HCT116 (cell line): ENCODE results near the gene NFATC2IP. TPM values are rescaled to one million over a fixed set of nuclear protein-coding genes. Genes with fewer than 3 reads are reported as not detected.

Experiments
- ATAC-seq: fragments of 200-7000 bp; cut with Tn5 transposase; 2 replicates; pipeline ENCODE4 v1.9.1; 2020; ENCODE audit warnings: mild to moderate bottlenecking, moderate library complexity
- BruUV-seq: library from RNA; stranded (reverse); fragments of 400-500 nt; replicated peaks from 2 replicates; lab custom pipeline; 2021; lab: Mats Ljungman, UMichigan
- CTCF ChIA-PET: fragments of 300-600 bp; sonication (Branson Sonifier 250); formaldehyde crosslinking; loops from one replicate; lab custom pipeline; 2021; ENCODE audit warnings: antibody characterized with exemption; lab: Charles Lee
- POLR2A ChIA-PET: fragments of 300-600, 350-600 bp; sonication (Branson Sonifier 250); formaldehyde crosslinking; loops from one replicate; lab custom pipeline; 2021; ENCODE audit warnings: antibody characterized with exemption; lab: Charles Lee
- RAD21 ChIA-PET, 2 experiments: fragments of 300-600 bp; sonication (Branson Sonifier 250); formaldehyde crosslinking; loops; one replicate each; lab custom pipeline; 2023; ENCODE audit warnings: low total read pairs in 2 of 2; ENCODE audit not compliant: uncharacterized antibody in 2 of 2, unreplicated experiment in 2 of 2, low non-redundant PET in 1 of 2; lab: Charles Lee
- DNase-seq: peaks from one replicate; pipeline ENCODE4 v3.0.0-alpha.2; 2010; ENCODE audit warnings: low read depth, low spot score
- H2AFZ ChIP-seq: fragments of 200-600 bp; shearing (Covaris generic), sonication (generic); 2 replicates; pipeline ENCODE4 v1.6.1; 2017; ENCODE audit warnings: low read depth, mixed run types, mixed read lengths, antibody characterized with exemption, low read length; ENCODE audit not compliant: poor library complexity, severe bottlenecking
- H3K27ac ChIP-seq: 2 replicates; pipeline ENCODE4 v1.5.1; 2012; ENCODE audit warnings: low read depth, low read length
- H3K27me3 ChIP-seq: fragments of 200-600 bp; sonication (generic); 2 replicates; pipeline ENCODE4 v1.6.1; 2016; ENCODE audit warnings: mixed run types, low read length, mixed read lengths; ENCODE audit not compliant: insufficient read depth
- H3K36me3 ChIP-seq, 2 experiments: fragments of 200-500 bp in 1 of 2; fragments of 200-600 bp in 1 of 2; sonication (Bioruptor generic) in 1 of 2; sonication (generic) in 1 of 2; 2 replicates each; pipeline versions ENCODE4 v1.5.1 to v1.6.1; 2014 to 2016; ENCODE audit warnings: low read length in 2 of 2, inconsistent platforms in 1 of 2, mixed read lengths in 1 of 2, mixed run types in 1 of 2; ENCODE audit not compliant: insufficient read depth in 2 of 2, control insufficient read depth in 1 of 2
- H3K4me1 ChIP-seq, 2 experiments: fragments of 200-600 bp in 1 of 2; sonication (generic) in 1 of 2; 2 replicates each; pipeline versions ENCODE4 v1.5.1 to v1.6.1; 2012 to 2017; ENCODE audit warnings: low read length in 2 of 2, inconsistent platforms in 1 of 2, mild to moderate bottlenecking in 1 of 2, mixed read lengths in 1 of 2, mixed run types in 1 of 2, moderate library complexity in 1 of 2; ENCODE audit not compliant: insufficient read depth in 2 of 2, control insufficient read depth in 1 of 2
- H3K4me2 ChIP-seq: fragments of 200-600 bp; sonication (generic); 2 replicates; pipeline ENCODE4 v1.6.1; 2017; ENCODE audit warnings: mixed run types, low read length, mixed read lengths
- H3K4me3 ChIP-seq, 2 experiments: fragments of 200-600 bp in 1 of 2; sonication (generic) in 1 of 2; replicated peaks in 1 of 2; 2 replicates each; pipeline ENCODE4 v1.5.1; 2011 to 2016; ENCODE audit warnings: low read length in 2 of 2, control low read depth in 1 of 2, low read depth in 1 of 2, mild to moderate bottlenecking in 1 of 2, mixed read lengths in 1 of 2, mixed run types in 1 of 2
- H3K79me2 ChIP-seq: fragments of 200-600 bp; sonication (generic); 2 replicates; pipeline ENCODE4 v1.6.1; 2017; ENCODE audit warnings: mild to moderate bottlenecking, mixed run types, low read length, moderate library complexity, mixed read lengths; ENCODE audit not compliant: insufficient read depth
- H3K9ac ChIP-seq: fragments of 200-600 bp; sonication (generic); 2 replicates; pipeline ENCODE4 v1.6.1; 2016; ENCODE audit warnings: low read length, mixed read lengths
- H3K9me2 ChIP-seq: fragments of 200-600 bp; sonication (generic), shearing (Covaris generic); 2 replicates; pipeline ENCODE4 v1.6.1; 2017; ENCODE audit warnings: mixed run types, mild to moderate bottlenecking, moderate library complexity; ENCODE audit not compliant: insufficient read depth
- H3K9me3 ChIP-seq, 2 experiments: fragments of 200-500 bp in 1 of 2; fragments of 200-600 bp in 1 of 2; sonication (Bioruptor generic) in 1 of 2; sonication (generic) in 1 of 2; 2 replicates each; pipeline ENCODE4 v1.6.1; 2014 to 2017; ENCODE audit warnings: low read length in 2 of 2, mixed read lengths in 2 of 2, inconsistent platforms in 1 of 2, low read depth in 1 of 2, mild to moderate bottlenecking in 1 of 2, mixed run types in 1 of 2, moderate library complexity in 1 of 2; ENCODE audit not compliant: control insufficient read depth in 1 of 2, insufficient read depth in 1 of 2
- H4K20me1 ChIP-seq: fragments of 200-600 bp; sonication (generic), shearing (Covaris generic); 2 replicates; pipeline ENCODE4 v1.6.1; 2017; ENCODE audit warnings: mixed run types, mild to moderate bottlenecking, moderate library complexity; ENCODE audit not compliant: insufficient read depth
- ATF3 ChIP-seq: IDR thresholded peaks from 2 replicates; pipeline ENCODE4 v1.6.1; 2012
- CEBPB ChIP-seq: IDR thresholded peaks from 2 replicates; pipeline ENCODE4 v1.6.1; 2012; ENCODE audit warnings: low read depth
- CTCF ChIP-seq, 3 experiments: fragments of 200-600 bp in 1 of 3; sonication (generic) in 1 of 3; IDR thresholded peaks in 2 of 3; conservative IDR thresholded peaks in 1 of 3; 2 replicates each; pipeline ENCODE4 v1.5.1; 2012 to 2017; ENCODE audit warnings: low read depth in 2 of 3, low read length in 2 of 3, antibody characterized with exemption in 1 of 3, borderline replicate concordance in 1 of 3, control low read depth in 1 of 3, mild to moderate bottlenecking in 1 of 3, mixed read lengths in 1 of 3, mixed run types in 1 of 3, moderate library complexity in 1 of 3; ENCODE audit not compliant: insufficient read depth in 1 of 3
- EGR1 ChIP-seq: IDR thresholded peaks from 2 replicates; pipeline ENCODE4 v1.6.1; 2012; ENCODE audit warnings: low read depth
- EZH2 ChIP-seq: fragments of 200-600 bp; sonication (generic); IDR thresholded peaks from 2 replicates; pipeline ENCODE4 v1.6.1; 2017; ENCODE audit warnings: antibody characterized with exemption, mixed run types
- FOSL1 ChIP-seq: IDR thresholded peaks from 2 replicates; pipeline ENCODE4 v1.6.1; 2012; ENCODE audit warnings: low read depth
- JUND ChIP-seq: IDR thresholded peaks from 2 replicates; pipeline ENCODE4 v1.6.1; 2012
- MAX ChIP-seq: IDR thresholded peaks from 2 replicates; pipeline ENCODE4 v1.6.1; 2012
- POLR2A ChIP-seq: IDR thresholded peaks from 2 replicates; pipeline ENCODE4 v1.7.0; 2011; ENCODE audit warnings: borderline replicate concordance; ENCODE audit not compliant: insufficient read depth, insufficient read length; ENCODE audit errors: extremely low read depth
- POLR2AphosphoS5 ChIP-seq: IDR thresholded peaks from 2 replicates; pipeline ENCODE4 v1.6.1; 2011; ENCODE audit warnings: mild to moderate bottlenecking, low read depth, low read length, moderate library complexity
- RAD21 ChIP-seq: IDR thresholded peaks from 2 replicates; pipeline ENCODE4 v1.6.1; 2012; ENCODE audit warnings: low read depth, mild to moderate bottlenecking
- REST ChIP-seq: IDR thresholded peaks from 2 replicates; pipeline ENCODE4 v1.6.1; 2012; ENCODE audit warnings: low read depth
- SIN3A ChIP-seq: IDR thresholded peaks from 2 replicates; pipeline ENCODE4 v1.6.1; 2012; ENCODE audit warnings: low read depth
- SP1 ChIP-seq: IDR thresholded peaks from 2 replicates; pipeline ENCODE4 v1.6.1; 2012; ENCODE audit warnings: low read depth
- SRF ChIP-seq: IDR thresholded peaks from 2 replicates; pipeline ENCODE4 v1.6.1; 2012; ENCODE audit warnings: low read depth
- TCF7L2 ChIP-seq: IDR thresholded peaks from 2 replicates; pipeline ENCODE4 v1.7.0; 2011; ENCODE audit warnings: borderline replicate concordance, inconsistent platforms; ENCODE audit not compliant: insufficient read depth, insufficient read length; ENCODE audit errors: extremely low read depth
- YY1 ChIP-seq: IDR thresholded peaks from 2 replicates; pipeline ENCODE4 v1.6.1; 2011; ENCODE audit warnings: low read length, low read depth, moderate library complexity, mild to moderate bottlenecking; ENCODE audit not compliant: insufficient replicate concordance; ENCODE audit errors: extremely low read depth
- ZBTB33 ChIP-seq: IDR thresholded peaks from 2 replicates; pipeline ENCODE4 v1.6.1; 2011; ENCODE audit warnings: mild to moderate bottlenecking, low read length, moderate library complexity; ENCODE audit not compliant: insufficient replicate concordance; ENCODE audit errors: extremely low read depth
- intact Hi-C: fragments of 100-400 bp; cut with micrococcal nuclease; formaldehyde crosslinking; loops from 2 replicates; pipeline ENCODE4 v1.10.0; 2022
- total RNA-seq: library from RNA; stranded (reverse); gene quantifications from one replicate; pipeline ENCODE4 v1.2.1, GENCODE V29; 2021; ENCODE audit not compliant: unreplicated experiment

NFATC2IP gene
- total RNA-seq, 1 experiment from 2014 or later = 41.4 TPM

- RAD21 ChIA-PET = no interaction called here
- no peaks in the 10 kb centered on the region for H3K36me3 ChIP-seq
- H3K9me2 ChIP-seq = no peaks in the 10 kb centered on the region
- no peak for TF ChIP-seq JUND
- no peak for TF ChIP-seq YY1
- TF ChIP-seq FOSL1 = no peak
- TF ChIP-seq EGR1 = no peak
- no peak for TF ChIP-seq ZBTB33
- no peak for TF ChIP-seq ATF3
- no peak for TF ChIP-seq POLR2A
- no peak for TF ChIP-seq SRF
- TF ChIP-seq CTCF (IDR thresholded peaks at IDR 0.05 in 2 of 3, conservative IDR thresholded peaks at IDR 0.05 in 1 of 3; ENCODE audit: borderline replicate concordance in 1 of 3, insufficient read depth in 1 of 3, low read depth in 2 of 3, low read length in 2 of 3) = no peak
- TF ChIP-seq TCF7L2 = no peak
- no peak for TF ChIP-seq POLR2AphosphoS5
- no peak for TF ChIP-seq EZH2
- TF ChIP-seq MAX = no peak
- TF ChIP-seq CEBPB = no peak
- TF ChIP-seq REST = no peak
- no peak for TF ChIP-seq SP1
- TF ChIP-seq SIN3A = no peak
- TF ChIP-seq RAD21 = no peak
- H2AFZ ChIP-seq = no peak overlapping the region
- H3K9ac ChIP-seq = no peak overlapping the region
- H3K4me1 ChIP-seq = peaks cover 5 to 12% of the 10 kb centered on the region in 2 experiments; a peak in 3 of 4 replicates
- ATAC-seq (no peak), DNase-seq (no peak)
- H3K27me3 ChIP-seq = no peaks in the 10 kb centered on the region
- CTCF ChIA-PET = no interaction called here
- no peaks in the 10 kb centered on the region for H3K9me3 ChIP-seq
- H3K27ac ChIP-seq = no peak overlapping the region
- H3K79me2 ChIP-seq = no peaks in the 10 kb centered on the region
- BruUV-seq = no TSS peak
- intact Hi-C loops = no loop called here
- no peaks in the 10 kb centered on the region for H4K20me1 ChIP-seq
- POLR2A ChIA-PET = no interaction called here
- H3K4me2 ChIP-seq = no peak overlapping the region
- no peak overlapping the region for H3K4me3 ChIP-seq
Measured at GRCh38 chr16:28902909-28903308, 47.8 kb upstream of the NFATC2IP start.
